Vagina (tissue), 2 donors: ENCODE data around the gene CRTAC1.

Experiments used
- POLR2A ChIP-seq, 2 donors: fragments of 450-650 bp; IDR thresholded peaks; one replicate each; pipeline ENCODE4 v1.6.1; 2017; ENCODE audit warnings: antibody characterized with exemption in 2 of 2, mild to moderate bottlenecking in 2 of 2, moderate library complexity in 2 of 2
- TF ChIP-seq, protein P1 (sequence below), 3 experiments: fragments of 450-650 bp in 2 of 3; fragments of 200-600 bp in 1 of 3; sonication (generic) in 1 of 3; IDR thresholded peaks; one replicate each; pipeline ENCODE4 v1.5.1; 2017 to 2019; ENCODE audit warnings: antibody characterized with exemption in 3 of 3, mild to moderate bottlenecking in 2 of 3, moderate library complexity in 2 of 3

DNA sequence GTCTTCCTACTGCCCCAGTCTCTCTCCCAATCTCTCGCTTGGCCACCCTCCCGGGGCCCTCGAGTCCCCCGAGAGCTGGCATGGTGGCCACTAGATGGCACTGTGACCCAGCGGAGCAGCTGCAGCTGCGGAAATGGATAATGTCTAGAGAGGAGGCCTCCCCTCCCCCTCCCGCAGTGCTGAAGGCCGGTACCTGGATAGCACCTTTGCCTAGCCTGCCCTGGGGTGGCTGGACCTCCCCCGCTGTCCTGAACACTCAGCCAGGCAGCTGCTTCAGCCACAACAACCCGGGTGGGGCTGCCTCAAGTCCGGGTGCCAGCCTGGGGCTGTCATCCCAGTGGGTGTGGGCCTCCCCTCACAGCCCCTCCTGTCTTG is 115.6 kb downstream of the CRTAC1 start:
- no peak for TF ChIP-seq POLR2A (IDR thresholded peaks at IDR 0.05)
- TF ChIP-seq, protein P1, sequence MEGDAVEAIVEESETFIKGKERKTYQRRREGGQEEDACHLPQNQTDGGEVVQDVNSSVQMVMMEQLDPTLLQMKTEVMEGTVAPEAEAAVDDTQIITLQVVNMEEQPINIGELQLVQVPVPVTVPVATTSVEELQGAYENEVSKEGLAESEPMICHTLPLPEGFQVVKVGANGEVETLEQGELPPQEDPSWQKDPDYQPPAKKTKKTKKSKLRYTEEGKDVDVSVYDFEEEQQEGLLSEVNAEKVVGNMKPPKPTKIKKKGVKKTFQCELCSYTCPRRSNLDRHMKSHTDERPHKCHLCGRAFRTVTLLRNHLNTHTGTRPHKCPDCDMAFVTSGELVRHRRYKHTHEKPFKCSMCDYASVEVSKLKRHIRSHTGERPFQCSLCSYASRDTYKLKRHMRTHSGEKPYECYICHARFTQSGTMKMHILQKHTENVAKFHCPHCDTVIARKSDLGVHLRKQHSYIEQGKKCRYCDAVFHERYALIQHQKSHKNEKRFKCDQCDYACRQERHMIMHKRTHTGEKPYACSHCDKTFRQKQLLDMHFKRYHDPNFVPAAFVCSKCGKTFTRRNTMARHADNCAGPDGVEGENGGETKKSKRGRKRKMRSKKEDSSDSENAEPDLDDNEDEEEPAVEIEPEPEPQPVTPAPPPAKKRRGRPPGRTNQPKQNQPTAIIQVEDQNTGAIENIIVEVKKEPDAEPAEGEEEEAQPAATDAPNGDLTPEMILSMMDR (IDR thresholded peaks at IDR 0.05): peak; percentile 57 to 91 (median 63)
